Lower leg skin (tissue), 3 donors: Measurements from ENCODE around the gene UBE2D4.

Experiments used
- POLR2A ChIP-seq, 2 donors: fragments of 450-650 bp; IDR thresholded peaks; one replicate each; pipeline ENCODE4 v1.6.1; 2016 to 2017; ENCODE audit warnings: antibody characterized with exemption in 2 of 2, mild to moderate bottlenecking in 1 of 2, moderate library complexity in 1 of 2
- TF ChIP-seq, protein P1 (sequence below), 3 donors: fragments of 450-650 bp; IDR thresholded peaks; one replicate each; pipeline ENCODE4 v1.5.1; 2016; ENCODE audit warnings: antibody characterized with exemption in 3 of 3, mild to moderate bottlenecking in 3 of 3, moderate library complexity in 2 of 3

DNA sequence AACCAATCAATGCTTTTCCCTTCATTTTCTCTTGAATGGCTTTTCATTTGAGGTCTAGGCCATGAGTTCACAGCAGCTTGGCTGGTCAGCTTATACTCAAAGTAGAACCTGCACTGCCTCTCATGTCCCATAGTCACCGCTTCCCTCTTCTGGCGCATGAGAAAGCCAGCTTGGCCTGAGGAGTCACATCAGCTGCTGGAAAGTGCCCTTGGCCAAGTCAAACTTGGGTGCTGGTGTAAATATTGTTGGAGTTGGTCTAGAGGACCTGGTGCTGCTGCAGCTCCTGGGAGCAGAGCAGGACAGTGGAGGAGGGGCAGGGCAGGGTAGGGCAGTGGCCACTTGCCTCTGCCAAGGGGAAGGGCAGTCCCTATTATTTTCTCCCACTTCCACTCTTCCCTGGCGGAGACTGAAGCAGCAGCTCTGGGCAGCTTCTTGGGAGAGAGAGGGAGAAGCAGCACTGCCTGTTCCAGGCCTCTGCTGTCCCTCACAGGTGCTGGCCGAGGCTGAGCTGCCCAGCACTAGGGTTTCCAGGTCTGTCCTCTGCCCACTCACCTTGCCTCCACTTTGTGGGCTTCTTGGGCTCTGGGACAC is 12.8 kb downstream of the UBE2D4 start:
- TF ChIP-seq, protein P1, sequence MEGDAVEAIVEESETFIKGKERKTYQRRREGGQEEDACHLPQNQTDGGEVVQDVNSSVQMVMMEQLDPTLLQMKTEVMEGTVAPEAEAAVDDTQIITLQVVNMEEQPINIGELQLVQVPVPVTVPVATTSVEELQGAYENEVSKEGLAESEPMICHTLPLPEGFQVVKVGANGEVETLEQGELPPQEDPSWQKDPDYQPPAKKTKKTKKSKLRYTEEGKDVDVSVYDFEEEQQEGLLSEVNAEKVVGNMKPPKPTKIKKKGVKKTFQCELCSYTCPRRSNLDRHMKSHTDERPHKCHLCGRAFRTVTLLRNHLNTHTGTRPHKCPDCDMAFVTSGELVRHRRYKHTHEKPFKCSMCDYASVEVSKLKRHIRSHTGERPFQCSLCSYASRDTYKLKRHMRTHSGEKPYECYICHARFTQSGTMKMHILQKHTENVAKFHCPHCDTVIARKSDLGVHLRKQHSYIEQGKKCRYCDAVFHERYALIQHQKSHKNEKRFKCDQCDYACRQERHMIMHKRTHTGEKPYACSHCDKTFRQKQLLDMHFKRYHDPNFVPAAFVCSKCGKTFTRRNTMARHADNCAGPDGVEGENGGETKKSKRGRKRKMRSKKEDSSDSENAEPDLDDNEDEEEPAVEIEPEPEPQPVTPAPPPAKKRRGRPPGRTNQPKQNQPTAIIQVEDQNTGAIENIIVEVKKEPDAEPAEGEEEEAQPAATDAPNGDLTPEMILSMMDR (IDR thresholded peaks at IDR 0.05): no peak
- TF ChIP-seq POLR2A (IDR thresholded peaks at IDR 0.05): no peak
